ENCODE data around the gene AFG3L2.
A peak's percentile ranks its signal among the peaks of the same experiment; 100 is the strongest.

Gene AFG3L2

DNA sequence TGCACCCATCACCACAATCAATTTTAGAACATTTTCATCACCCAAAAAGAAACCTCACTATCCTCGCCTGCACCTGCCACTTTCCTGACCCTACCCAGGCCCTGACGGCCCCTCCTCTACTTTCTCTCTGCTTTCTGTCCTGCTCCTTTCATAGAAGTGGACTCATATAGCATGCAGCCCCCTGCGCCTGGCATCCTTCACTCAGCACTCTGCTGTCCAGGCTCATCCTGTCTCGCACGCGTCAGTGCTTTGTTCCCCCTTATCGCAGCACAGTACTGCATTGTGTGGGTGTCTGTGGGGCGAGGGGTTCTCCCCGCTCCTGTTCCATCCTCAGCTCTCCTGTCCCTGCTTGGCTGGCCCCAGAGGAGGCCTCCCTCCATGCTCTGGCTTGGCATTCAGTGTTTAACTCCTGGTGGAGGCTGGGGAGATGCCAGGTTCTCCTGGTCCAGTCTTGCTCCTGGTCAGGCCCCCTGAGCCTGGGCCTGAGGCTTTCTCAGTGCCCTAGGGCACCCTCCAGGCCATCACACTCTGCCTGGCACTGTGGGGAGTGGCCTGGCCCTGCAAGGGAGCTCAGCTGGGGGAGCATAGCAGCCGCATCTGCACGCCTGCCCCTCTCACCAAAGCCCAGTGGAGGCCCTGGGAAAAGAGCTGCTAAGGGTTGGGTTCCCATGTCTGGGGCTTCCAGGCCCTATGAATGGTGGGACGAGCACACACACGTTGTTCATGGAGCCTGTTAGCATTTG, 75.6 kb downstream of the AFG3L2 start:
- no peak for DNase-seq

DNA sequence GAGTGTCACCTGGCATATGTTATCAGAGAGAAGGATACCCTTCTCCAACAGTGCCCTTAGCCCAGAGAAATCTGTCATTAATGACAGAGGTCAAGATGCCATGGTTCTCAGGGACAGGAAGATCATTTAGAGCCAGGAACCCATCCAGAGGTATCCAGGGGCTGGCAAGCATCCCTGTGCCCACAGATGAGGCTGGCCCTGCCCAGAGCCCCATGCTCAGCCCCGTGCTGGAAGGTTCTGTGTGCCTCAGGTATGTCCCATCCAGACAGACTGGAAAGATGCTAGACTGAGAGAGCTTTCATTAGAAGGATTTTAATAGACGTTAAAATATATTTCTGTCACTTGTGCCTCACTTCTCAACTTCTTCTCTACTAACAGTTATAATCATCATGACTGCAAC, 77.2 kb downstream of the AFG3L2 start:
- DNase-seq, result no peak

DNA sequence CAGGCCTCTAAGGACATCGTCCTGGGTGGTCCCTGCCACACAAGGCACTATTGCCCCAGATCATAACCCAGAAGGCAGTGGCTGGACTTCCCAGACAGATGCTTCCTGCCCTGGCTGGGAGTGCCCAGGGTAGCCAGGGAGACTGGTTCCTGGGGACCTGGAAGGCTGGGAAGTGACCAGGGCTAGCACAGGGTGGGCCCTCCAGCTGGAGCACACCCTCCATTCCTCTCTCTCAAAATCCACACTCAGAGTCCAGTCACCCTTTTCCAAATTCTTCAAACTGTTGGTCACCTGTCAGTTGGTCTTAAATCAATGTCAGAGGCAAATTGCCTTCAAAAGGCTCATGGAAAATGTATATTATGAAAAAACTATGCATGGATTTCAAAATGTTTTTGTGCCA, 80.6 kb downstream of the AFG3L2 start:
- no peak for DNase-seq

DNA sequence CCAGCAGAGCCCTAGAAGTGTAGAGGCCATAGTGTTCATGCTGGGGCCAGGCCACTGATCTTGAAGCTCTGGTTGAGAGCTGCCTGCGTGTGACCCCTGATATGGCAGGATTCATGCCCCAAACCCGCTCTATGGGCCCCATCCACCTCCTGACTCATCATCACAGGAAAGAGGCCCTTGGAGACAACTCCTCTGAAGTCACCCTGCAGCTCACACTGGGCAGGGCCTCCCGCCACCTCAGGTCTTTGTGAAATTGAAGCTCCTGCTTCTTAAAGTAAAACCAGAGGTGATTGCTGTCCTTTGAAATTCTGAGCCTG, 81.0 kb downstream of the AFG3L2 start:
- DNase-seq, result no peak

DNA sequence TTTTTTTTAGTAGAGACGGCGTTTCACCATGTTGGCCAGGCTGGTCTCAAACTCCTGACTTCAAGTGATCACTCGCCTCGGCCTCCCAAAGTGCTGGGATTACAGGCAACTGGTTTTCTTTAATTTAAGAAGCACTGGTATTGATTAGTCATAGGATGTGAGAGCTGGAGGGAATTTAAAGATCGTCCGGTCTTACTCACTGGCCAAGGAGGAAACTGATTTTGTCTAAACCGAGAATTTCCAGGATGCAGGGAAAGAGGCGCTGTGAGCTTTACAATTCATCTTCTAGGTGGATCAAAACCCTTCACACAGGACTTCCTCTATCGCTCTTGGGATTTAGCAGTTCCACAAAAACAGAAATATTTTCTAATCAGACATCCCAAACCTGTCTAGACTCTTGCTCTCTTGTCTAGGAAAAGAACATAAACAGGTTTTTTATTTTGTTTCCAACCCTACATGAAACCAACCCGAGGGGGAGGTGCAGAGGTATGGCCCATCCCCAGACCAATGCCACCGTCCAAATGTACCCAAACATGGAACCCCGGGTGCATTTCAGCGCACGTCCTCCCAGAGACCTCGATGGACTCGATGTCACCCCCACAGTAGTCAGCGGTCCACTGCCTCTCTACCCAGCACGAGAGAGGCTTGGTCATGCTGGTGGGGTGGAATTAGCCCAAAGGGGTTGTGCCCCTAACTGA, 81.5 kb downstream of the AFG3L2 start:
- no peak for DNase-seq

DNA sequence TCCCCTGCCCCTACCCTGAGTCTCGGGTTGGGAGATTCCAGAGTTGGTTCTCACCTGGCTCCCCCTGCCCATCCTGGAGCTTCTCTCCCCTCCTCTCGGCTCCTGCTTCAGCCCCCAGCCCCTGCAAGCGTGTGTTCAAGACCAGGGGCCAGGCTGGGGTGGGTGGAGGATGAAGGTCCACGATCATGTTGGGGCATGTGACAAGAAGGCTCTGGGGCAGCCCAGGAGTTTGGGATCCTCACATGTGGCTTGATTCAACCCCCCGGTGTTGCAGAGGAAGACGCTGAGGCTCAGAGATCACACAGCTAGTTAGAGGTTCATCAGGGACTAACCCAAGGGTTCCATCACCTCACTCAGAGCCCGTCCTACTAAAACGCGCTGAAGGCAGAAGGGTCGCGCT, 83.2 kb downstream of the AFG3L2 start:
- no peak for DNase-seq

DNA sequence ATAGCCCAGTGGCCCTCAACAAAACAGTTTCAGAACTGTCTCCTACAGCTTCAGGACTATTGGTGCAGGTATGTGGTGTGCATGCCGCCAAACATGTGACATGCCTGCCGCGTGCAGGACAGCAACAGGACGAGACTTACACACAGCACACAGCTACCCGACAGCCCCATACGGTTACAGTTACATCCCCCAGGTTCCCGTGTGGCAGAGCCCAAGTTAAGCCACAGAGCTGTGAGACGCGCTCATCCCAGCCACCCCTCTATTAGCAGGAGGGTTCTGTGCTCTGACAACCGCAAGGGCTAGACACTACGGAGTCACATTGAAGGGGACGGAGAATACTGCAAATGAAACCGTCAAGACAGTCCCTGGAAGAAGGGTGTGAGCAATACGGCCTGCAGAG, 85.3 kb downstream of the AFG3L2 start:
- no peak for DNase-seq

DNA sequence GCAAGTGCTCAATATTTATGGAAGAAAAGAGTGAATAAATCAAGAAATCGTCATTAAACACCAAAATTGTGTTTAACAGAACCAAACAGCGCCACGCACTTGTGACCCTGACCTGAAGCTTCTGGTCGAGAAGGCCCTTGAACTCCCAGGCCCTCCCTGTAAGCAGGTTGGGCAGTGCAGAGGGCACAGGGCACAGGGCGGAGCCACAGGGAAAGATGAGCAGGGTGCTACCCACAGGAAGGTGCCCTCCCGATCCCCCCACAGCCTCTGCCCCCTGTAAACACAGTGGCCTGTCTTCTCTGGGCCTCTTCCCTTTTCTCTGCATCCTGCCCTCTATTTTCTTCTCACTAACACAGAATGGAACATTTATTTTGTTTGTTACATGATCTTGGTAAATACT, 85.9 kb downstream of the AFG3L2 start:
- DNase-seq, result no peak

DNA sequence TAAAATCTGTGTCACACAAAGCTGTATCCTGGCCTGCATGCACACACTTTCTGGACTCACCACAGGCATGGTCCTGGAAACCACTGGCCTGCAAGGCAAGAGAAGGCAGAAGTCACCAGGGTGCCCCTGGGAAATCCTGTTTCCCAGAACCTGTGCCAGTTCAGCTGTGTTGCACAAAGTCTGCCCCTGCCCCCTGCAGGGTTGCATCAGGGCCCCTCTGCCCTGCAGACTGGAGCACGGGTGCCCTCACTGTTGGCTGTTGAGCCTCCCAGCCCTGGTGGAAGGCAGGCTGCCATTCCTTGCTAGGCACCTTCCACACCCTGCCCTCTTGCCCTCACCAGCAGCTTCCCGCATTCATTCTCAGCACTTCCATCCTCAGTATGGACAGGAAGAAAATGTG, 86.9 kb downstream of the AFG3L2 start:
- DNase-seq, result no peak

DNA sequence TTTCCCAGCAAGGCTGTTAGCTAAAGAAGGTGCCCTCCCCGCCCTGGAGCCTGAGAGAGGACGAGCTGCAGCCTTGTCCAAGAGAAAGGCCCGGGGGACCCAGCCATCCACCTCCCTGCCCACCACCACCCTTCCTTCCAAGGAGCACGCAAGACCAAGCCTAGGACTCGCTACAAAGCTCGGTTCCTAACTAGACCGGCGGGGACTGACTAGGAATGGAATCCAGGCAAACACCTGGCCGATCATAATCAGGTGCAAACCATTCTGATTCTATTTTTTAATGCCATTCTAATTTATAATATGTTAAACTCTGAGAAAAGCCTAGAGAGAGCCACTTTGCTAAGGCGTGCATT, 88.6 kb downstream of the AFG3L2 start:
- DNase-seq, result no peak

DNA sequence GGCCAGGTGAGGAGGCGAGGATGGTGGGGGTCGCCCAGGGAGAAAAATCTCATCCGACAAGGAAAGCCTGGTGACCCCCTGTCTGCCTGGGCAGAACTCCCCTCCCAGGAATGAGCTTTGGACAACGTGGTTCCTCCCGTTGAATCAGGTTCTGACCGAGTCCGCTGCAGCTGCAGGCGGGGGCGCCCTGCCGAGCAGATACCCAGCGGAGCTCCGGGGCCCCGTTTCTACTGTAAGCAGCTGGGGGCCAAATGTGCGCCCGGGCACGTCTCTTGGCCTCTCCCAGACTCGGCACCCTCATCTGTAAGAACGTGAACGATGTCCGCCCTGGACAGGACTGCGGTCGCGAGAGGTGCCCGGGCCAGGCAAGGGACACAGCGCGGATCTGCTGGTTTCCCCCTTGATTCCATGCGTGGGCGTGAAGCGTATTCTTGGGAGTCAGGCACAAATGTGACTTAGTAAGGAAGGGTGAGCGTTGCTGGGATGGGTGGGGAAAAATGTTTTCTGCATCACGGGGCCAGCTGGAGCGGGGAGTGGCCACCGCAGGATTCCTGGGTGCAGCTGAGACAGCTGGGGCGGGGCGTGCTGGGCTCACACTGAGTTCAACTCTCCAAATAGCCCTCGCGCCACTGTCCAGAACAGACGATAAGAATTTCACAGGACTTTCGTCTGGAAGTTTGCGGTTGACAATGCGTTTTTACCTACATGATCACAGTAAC, 89.2 kb downstream of the AFG3L2 start:
- DNase-seq, result peak; percentile 90

DNA sequence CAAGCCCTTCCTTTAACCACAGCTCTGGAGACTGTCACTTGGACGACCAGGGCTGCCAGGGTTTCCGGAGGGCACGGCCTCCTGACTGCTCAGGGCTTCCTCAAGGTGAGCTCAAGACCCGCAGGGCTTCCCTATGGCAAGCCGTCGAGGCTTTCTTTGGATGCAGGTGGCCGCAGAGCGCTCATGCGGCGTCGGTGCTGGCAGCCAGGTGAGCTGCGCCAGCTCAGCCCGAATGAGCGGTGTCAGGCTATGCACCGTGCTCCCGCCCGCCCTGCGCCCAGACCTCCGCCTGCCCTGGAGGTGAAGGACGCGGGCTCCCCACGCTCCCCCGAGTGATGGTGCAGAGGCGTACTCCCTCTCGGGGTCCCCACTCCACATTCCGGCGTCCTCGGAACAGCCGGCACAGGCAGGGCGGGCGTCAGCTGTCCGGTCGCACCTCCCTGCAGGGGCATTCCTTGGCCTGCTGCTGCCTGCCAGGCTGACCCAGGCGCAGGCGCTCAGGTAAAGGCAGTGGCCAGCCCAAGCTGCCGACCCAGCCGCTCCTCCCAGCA, 89.8 kb downstream of the AFG3L2 start:
- no peak for DNase-seq

DNA sequence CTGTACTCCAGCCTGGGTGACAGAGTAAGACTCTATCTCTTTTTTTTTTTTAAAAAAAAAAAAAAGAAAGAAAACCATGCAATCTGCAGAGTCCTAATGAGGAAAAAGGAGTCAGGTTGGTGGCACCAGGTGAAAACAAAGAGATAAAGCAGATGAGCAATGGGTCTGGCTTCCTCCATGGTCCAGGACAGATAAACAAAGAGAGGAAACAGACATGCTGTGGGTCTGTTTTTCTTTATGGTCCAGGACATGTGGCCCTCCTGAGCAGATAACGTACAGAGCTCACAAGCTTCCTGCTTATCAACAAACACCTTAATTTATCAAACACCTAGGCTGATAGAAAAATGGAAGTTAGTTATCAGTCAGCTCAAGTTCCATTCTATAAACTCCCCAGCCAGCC, 93.4 kb downstream of the AFG3L2 start:
- DNase-seq, result no peak

DNA sequence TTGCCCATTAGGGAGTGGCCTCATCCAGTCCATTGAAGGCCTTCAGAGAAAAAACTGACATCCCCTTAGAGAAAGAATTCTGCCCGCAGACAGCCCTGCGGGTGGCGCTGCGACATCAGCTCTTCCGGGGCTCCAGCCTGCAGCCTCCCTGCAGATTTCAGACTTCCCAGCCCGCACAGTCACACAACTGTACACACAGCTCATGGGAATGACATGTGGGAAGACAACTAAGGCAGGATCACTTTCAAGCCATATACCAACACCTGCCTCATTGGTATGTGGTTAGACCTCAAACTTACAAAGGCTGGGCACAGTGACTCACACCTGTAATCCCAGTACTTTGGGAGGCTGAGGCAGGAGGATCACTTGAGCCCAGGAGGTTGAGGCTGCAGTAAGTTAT, 93.8 kb downstream of the AFG3L2 start:
- DNase-seq, result no peak

DNA sequence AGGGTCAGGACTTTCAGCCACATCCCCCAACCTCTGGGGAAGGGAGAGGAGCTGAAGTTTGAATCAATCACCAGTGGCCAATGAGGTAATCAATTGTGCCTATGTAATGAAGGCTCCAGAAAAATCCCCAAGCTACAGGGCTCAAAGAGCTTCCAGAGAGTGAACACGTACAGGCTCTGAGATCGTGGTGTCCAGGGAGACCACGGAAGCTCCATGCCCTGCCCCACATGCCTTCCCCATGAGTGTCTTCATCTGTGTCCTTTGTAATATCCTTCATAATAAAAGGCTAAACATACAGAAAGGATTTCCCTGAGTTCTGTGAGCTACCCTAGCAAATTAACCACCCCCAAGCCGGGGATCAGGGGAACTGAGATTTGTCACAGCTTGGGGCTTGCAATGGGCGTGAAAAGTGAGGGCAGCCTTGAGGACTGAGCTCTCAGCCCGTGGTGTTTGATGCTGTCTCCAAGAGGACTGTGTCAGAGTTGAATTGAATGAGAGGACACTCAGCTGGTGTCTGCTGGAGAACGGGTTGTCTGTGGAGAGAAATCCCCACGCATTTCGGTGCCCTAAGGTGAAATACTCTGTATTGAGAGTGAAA, 94.5 kb downstream of the AFG3L2 start:
- DNase-seq, result no peak

DNA sequence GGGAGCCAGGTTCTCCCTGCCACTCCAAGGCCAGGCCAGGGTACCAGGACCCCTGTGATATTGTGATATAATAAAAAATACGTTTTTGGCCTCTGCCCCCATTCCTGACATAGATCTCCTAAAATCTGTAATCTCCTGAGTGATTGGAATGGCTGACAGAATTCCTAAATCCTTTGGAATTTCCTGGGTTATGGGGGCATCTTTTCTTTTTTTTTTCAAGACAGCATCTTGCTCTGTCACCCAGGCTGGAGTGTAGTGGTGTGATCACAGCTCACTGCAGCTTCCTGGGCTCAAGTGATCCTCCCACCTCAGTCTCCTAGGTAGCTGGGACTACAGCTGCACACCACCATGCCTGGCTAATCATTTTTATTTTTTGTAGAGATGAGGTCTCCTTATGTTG, 95.2 kb downstream of the AFG3L2 start:
- DNase-seq, result no peak

DNA sequence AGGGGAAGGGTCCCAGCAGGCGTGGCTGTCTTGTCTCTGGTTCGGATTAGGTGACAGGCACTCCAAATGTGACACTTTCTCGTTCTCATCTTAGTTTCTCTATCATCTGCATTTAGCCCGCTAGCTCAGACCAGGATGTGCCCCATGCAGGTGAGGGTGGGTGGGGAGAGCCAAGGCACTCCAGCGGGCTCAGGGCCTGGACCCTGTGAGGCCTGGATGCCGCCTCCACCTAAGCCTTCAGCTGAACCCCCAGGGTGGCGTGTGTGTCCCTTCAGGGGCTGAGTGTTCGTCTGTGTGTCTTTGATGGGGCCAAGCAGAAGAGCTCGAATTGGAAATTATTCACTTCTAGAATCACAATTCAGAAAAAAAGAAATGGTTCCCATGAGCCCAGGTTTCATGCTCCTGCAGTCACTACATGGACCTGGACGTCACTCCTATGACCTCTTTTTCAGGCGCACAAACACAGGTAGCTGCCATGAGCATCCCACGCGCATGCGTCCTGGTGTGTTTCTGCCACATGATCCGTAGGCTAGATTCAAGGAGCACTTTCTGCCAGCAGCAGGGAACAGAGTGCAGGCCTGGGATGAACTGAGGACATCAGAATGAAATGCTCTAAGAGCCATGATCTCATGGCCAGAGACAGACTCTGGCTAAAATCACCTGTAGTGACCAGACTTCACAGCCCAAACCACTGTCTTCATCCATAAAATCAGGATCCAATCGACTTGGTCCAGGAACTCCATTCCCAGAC, 97.1 kb downstream of the AFG3L2 start:
- DNase-seq, result no peak

Data from femur (tissue), 1 donor.